GM12801 (cell line): Measurements from ENCODE around the gene CALD1.

Experiments used
- TF ChIP-seq, protein P1 (sequence below): IDR thresholded peaks from one replicate; pipeline ENCODE4 v1.5.1; 2011; ENCODE audit warnings: control low read depth; ENCODE audit not compliant: insufficient read length; ENCODE audit errors: extremely low read depth

Gene CALD1

DNA sequence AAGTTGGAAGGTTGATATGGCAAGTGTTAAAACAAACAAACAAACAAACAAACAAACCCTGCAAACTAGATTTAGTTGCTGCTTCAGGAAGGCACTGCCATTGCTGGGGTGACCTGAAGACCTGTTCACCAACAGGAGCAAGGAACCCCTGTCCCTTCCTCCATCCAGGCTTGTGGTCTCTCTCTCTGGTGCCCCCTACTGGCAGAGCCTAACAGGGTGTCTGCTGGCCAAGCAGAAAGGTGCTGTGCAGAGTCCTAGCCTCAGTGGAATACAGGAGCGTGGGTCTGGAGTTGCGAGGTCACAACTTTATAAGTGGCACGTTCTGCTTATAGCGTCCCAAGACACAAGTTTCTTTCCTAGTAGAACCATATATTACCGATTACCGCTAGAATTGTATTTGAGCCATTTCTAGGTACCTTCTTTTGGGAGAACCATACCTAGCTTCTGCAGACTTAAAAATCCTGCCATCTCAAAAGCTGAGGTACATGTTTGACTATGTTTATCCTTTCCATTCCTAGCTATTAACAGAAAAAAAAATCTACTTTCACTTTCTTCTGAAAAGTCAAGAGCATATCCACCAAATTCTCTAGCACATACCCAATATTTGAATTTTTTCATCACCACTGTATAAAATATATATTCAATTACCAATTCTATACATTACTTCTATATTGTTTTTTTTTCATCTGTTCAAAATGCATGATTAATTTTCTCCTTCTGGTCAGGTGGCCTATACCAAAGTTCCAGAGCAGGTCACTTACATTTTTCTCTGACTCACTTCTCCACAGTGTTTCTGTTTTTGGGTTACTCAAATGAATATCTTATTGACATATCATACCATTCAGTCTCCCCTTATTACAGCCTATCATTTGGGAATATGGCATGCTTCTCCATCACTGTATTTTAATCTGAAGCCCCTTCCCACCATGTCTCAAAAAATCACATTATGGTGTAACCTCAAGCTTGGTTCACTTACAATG, 29.1 kb upstream of the CALD1 start:
- TF ChIP-seq, protein P1, sequence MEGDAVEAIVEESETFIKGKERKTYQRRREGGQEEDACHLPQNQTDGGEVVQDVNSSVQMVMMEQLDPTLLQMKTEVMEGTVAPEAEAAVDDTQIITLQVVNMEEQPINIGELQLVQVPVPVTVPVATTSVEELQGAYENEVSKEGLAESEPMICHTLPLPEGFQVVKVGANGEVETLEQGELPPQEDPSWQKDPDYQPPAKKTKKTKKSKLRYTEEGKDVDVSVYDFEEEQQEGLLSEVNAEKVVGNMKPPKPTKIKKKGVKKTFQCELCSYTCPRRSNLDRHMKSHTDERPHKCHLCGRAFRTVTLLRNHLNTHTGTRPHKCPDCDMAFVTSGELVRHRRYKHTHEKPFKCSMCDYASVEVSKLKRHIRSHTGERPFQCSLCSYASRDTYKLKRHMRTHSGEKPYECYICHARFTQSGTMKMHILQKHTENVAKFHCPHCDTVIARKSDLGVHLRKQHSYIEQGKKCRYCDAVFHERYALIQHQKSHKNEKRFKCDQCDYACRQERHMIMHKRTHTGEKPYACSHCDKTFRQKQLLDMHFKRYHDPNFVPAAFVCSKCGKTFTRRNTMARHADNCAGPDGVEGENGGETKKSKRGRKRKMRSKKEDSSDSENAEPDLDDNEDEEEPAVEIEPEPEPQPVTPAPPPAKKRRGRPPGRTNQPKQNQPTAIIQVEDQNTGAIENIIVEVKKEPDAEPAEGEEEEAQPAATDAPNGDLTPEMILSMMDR = no peak

DNA sequence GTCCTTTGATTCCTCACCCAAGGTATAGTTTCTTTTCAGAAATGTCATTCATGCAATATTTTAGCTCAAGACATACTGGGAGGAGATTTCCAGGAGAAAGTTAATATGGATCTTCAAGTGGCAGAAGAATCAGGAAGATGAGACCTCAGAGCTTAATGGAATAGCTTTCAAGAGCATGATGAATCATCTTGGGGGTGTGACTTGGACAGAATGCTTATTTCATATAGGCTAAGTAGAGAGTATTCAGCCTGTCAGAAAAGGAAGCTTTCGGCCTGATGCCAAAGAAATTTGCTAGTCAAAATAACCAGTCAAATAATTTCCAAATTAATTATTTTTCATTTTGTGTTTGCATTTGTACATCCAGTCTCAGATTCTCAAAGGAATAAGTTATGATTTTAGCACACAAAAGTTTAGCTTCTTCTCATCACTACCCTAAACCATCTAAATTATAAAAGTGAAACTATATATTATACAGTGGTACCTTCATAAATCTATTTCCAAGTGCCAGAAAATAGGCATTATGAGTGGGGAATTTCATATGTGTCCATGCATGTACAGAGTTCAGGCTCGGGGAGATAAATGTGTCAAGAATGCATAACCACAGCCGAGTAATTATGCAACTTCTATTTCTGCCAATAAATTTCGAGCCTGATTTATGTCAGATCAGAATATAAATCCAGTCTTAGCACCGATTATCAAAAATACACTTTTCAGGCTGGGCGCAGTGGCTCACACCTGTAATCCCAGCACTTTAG, 27.3 kb upstream of the CALD1 start:
- TF ChIP-seq, protein P1 = no peak

DNA sequence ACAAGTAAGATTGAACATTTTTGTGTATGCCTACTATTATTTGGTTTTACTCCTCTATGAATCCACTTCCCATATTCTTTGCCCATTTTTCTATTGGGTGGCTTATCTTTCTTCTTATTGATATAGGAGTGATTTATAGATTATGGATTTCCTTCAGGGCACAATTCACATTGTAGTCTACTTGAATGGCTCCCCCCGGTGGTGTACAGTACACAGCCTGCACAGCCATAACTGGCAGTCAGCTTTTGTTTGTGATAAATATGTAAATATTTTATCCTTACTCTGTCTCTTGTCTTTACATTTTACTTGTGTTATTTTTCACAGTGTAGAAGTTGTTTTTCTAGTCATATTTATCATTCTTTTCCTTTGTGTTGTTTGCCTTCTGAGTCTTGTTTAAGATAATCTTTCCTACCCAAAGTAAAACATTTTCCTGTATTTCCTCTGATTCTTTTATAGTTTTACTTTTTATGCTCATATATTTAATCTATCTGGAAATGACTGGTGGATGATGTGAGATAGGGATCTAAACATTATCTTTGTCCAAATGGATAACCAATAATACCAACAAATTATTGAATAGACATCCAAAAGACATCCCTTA, 23.9 kb upstream of the CALD1 start:
- TF ChIP-seq, protein P1 = no peak

DNA sequence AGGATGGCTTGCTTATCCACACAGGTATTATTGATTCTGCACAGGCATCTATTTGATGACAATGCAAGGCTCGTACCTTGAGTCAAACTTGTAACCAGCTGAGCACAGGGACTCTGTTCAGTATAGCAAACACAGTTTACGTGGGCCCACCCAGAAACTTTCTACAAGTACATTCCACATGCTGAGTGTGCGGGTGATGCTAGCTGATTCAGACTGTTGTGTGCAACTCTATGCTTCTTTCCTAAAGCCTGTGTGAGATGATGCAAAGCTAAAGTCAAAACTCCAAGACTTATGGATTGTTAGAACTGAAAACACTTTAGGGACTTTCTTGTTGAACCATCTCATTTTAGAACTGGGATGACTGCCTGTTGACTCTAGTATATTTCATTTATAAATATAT, 21.5 kb upstream of the CALD1 start:
- TF ChIP-seq, protein P1 = no peak

DNA sequence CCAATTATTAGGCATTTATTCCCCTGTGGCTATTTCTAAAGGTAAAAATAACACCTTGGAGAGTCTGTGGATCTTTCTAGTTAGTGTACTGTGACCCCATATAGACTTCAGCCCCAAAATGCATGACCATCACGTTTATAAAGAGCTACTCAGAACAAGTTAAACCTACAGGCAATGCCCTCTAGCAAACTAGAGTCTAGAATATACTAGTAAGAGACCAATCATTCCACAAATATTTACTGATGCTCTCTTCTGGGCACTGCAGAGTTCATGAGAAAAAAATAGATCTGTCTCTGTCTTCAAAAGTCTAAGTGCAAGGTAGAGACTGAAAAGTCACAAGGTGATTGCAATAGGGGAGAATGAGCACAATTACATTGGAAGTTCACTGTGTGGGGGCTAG, 20.5 kb upstream of the CALD1 start:
- TF ChIP-seq, protein P1 = no peak

DNA sequence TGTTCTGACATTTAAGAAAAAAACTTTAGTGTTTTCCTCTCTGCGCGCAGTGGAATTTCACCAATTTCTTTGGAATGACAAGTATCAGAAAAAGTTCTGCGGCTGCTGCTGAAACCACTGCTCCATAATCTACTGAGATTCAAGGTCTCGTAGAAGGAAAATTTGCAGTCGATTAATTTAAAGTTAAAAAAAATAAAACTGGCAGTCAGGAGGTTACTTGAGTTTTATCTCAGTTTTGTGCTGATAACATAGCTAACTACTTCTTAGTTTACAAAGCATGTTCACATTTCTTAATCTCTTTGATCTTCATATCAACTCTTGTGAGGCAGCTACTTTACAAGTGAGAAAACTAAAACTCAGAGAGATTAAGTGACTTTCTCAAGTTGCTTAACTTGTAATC, 18.2 kb upstream of the CALD1 start:
- TF ChIP-seq, protein P1 = no peak

DNA sequence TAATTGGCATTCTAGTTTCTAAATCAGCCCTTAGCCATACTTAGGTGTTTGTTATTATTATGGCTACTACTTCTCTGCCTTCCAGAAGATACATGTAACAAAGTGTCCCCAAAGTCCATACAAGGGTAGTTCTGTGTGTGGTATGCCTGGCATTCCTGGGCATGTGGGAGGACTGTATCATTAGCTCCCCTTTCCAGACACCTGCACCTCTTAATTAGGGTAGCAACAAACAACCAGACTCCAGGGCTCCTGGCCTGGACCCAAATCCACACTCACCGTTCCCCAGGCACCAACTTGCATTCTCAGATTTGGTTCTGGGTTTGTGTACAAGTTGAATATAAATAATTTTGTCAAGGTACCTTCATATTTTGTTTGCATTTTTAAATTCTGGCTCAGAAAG, 15.5 kb upstream of the CALD1 start:
- TF ChIP-seq, protein P1 = no peak
